Duodenal mucosa (tissue), 2 donors: ENCODE measurements around the gene PHACTR4.
"Not testable (repeated sequence)": the region's sequence is repeated elsewhere in the genome, so short reads cannot be mapped to it uniquely, and the experiment has no call there.

Source experiments
- H3K27ac ChIP-seq: one replicate; pipeline ENCODE4 v1.7.0; 2013; ENCODE audit warnings: low read depth, low read length
- H3K27me3 ChIP-seq, 2 donors: one replicate each; pipeline ENCODE4 v1.7.0; 2013; ENCODE audit warnings: low read length in 2 of 2, control low read depth in 1 of 2; ENCODE audit not compliant: insufficient read depth in 2 of 2, control insufficient read depth in 1 of 2
- H3K36me3 ChIP-seq, 2 donors: one replicate each; pipeline ENCODE4 v1.7.0; 2013; ENCODE audit warnings: low read length in 2 of 2, control low read depth in 1 of 2; ENCODE audit not compliant: insufficient read depth in 2 of 2, control insufficient read depth in 1 of 2
- H3K4me1 ChIP-seq, 2 donors: one replicate each; pipeline ENCODE4 v1.7.0; 2013; ENCODE audit warnings: low read length in 2 of 2, control low read depth in 1 of 2; ENCODE audit not compliant: insufficient read depth in 2 of 2, control insufficient read depth in 1 of 2
- H3K4me3 ChIP-seq, 2 donors: one replicate each; pipeline ENCODE4 v1.7.0; 2013; ENCODE audit warnings: low read length in 2 of 2, low read depth in 1 of 2
- H3K9ac ChIP-seq, 2 donors: one replicate each; pipeline ENCODE4 v1.7.0; 2013; ENCODE audit warnings: low read length in 2 of 2, low read depth in 1 of 2
- H3K9me3 ChIP-seq, 2 donors: one replicate each; pipeline ENCODE4 v1.7.0; 2013; ENCODE audit warnings: low read length in 2 of 2, control low read depth in 1 of 2; ENCODE audit not compliant: control insufficient read depth in 1 of 2

The PHACTR4 gene

DNA sequence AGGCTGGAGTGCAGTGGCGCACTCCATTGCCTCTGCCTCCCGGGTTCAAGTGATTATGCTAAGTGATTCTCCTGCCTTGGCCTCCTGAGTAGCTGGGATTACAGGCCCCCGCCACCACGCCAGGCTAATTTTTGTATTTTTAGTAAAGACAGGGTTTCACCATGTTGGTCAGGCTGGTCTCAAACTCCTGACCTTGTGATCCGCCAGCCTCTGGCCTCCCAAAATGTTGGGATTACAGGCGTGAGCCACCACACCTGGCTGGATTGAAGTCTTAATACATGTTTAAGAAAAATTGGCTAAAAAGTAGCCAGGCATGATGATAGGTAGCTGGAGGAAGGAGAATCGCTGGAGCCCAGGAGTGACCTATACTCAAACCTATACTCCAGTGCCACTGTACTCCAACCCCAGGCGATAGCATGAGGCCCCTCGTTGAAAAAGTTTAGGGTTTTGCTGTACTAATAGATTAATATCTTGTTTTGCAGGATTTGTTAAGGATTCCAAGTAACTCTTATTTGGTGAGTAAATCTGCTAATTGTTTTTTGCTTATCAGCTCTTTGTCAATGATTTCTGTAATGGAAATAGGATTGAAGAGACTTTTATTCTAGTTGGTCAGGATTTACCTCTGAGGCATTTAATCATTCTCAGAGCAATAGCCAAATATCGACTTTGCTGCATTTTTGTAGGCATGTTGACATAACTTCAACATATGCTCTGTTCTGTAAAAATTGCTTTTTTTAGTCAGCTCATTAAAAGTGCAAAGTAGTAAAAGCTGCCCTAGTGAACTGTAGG, 138.3 kb downstream of the PHACTR4 start:
- H3K27ac ChIP-seq = peak overlapping the region; percentile 60
- no peaks in the 10 kb centered on the region for H3K27me3 ChIP-seq
- H3K9ac ChIP-seq = peak overlapping the region; percentile 83 to 93
- H3K9me3 ChIP-seq = no peaks in the 10 kb centered on the region
- H3K4me3 ChIP-seq = peak overlapping the region; percentile 84 to 87
- peaks cover 19 to 43% of the 10 kb centered on the region in 2 donors for H3K4me1 ChIP-seq
- peaks cover 38 to 48% of the 10 kb centered on the region in 2 donors for H3K36me3 ChIP-seq

DNA sequence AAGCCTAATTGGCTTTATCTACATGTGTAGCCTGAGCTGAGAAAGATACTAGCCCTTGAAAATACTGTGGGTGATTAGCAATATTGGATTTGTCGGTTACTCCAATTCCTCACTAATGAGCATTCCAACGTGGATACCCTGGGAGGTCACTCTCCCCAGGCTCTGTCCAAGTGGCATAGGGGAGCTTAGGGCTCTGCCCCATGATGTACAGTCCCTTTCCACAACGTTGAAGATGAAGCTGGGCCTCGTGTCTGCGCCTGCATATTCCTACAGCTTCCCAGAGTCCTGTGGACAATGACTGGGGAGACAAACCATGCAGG, 138.9 kb downstream of the PHACTR4 start:
- H3K9ac ChIP-seq = peak overlapping the region; percentile 83 to 93
- peaks cover 38 to 53% of the 10 kb centered on the region in 2 donors for H3K36me3 ChIP-seq
- peaks cover 17 to 42% of the 10 kb centered on the region in 2 donors for H3K4me1 ChIP-seq
- no peak overlapping the region for H3K27ac ChIP-seq
- H3K4me3 ChIP-seq = peak overlapping the region; percentile 84 to 87
- no peaks in the 10 kb centered on the region for H3K27me3 ChIP-seq
- no peaks in the 10 kb centered on the region for H3K9me3 ChIP-seq

DNA sequence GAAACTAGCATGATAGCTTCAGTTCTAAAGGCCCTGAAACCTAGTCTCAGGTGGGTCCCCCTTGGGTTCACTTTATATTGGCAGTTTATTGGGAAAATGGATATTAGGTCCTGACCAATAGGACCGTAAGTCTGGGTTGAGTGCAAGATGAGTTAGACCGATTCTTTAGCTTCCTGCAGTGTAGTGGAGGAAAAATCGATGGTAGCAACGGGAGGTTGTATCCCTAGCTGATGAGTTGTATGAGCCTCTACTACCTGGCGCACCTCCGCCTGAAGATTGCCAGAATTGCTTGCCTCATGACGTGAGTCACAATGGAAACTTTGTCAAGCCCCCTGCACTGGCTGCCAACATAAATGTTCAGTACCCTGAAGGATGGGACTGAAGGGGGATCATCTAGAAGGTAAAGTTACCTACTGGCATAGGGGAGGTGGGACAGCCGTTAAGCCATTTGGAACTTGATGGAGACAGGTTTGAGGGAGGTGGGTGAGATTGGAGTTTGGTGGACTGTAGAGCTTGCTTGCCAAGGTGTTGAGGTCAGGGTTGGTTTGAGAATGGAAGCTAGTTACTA, 140.2 kb downstream of the PHACTR4 start:
- Histone ChIP-seq H3K27me3 (no peaks in the 10 kb centered on the region), H3K27ac (no peak overlapping the region), H3K36me3 (peaks cover 38 to 59% of the 10 kb centered on the region in 2 donors), H3K9me3 (no peaks in the 10 kb centered on the region), H3K9ac (peak overlapping the region; percentile 52 to 83), H3K4me1 (peaks cover 17 to 42% of the 10 kb centered on the region in 2 donors), H3K4me3 (peak overlapping the region; percentile 6 to 87)

DNA sequence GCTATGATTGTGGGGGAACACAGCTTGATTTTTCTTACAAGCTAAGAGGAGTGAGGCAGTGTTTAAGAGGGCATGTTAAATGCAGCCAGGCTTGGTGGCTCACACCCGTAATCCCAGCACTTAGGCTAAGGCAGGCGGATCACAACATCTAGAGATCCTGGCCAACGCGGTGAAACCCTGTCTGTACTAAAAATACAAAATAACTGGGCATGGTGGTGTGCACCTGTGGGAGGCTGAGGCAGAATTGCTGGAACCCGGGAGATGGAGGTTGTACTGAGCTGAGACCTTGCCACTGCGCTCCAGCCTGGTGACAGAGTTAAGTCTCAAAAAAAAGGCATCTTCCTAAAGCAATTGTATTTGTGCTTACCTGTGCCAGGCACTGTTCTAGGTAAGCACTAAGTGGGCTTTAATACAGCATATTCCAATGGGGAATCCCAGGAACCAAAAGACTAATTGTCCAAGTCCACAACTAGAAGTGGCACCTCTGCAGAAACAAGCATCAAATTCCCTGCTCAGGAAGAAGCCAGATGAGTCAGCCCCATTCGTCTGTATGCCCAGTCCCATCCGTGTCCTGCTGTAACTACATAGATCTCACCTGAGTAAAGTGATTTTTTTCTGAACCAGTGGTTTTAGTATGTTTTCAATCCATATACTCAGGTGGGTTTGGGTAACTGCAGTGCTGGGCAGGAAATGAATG, 140.9 kb downstream of the PHACTR4 start:
- peaks cover 38 to 61% of the 10 kb centered on the region in 2 donors for H3K36me3 ChIP-seq
- no peaks in the 10 kb centered on the region for H3K9me3 ChIP-seq
- H3K9ac ChIP-seq = peak overlapping the region; percentile 52 to 83
- H3K4me3 ChIP-seq = peak overlapping the region; percentile 6 to 87
- no peak overlapping the region for H3K27ac ChIP-seq
- no peaks in the 10 kb centered on the region for H3K27me3 ChIP-seq
- H3K4me1 ChIP-seq = peaks cover 17 to 42% of the 10 kb centered on the region in 2 donors

DNA sequence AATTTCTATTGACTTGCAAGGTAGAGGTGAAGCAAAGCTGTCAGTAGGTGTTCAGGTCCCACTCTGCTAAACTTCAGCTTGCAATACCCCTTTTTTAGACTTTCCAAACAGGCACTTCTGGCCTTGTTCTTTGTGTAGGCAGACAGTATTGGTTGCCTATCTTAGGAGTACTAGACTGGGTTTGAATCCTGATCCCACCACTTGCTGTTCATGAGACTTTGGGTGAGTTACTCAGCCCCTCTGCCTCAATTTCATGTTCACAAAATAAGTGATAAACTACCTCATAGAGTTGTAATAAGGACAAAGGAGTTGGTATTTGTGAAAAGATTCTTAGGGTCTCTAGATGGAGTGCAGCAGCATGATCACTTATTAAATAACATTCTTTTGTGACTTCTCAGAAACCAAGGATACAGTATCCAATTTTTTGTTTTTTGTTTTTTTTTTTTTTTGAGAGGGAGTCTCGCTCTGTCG, 141.5 kb downstream of the PHACTR4 start:
- H3K4me1 ChIP-seq = peaks cover 17 to 42% of the 10 kb centered on the region in 2 donors
- H3K4me3 ChIP-seq = no peak overlapping the region
- peaks cover 38 to 61% of the 10 kb centered on the region in 2 donors for H3K36me3 ChIP-seq
- H3K9me3 ChIP-seq = no peaks in the 10 kb centered on the region
- no peak overlapping the region for H3K27ac ChIP-seq
- no peaks in the 10 kb centered on the region for H3K27me3 ChIP-seq
- no peak overlapping the region for H3K9ac ChIP-seq

DNA sequence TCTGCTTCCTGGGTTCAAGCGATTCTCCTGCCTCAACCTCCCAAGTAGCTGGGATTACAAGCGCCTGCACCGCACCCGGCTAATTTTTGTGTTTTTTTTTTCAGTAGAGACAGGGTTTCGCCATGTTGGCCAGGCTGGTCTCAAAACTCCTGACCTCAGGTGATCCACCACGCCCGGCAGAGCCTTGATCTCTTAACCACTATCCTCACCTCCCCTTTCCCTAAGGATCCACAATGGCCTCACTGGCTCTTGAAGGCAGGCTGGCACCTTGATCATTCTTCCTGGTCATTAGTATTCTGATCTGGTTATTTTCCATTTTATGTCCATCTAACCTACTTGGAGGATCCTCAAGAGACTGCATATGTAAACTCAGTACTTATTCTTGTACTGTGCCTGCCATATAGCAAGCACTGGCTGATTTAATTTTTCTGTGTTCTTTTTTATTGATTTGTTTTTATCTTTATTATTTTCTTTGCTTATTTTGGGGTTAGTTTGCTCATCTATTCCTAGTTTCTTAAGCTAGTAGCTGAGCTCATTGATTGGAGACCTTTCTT, 142.6 kb downstream of the PHACTR4 start:
- peaks cover 35 to 59% of the 10 kb centered on the region in 2 donors for H3K36me3 ChIP-seq
- no peak overlapping the region for H3K9ac ChIP-seq
- H3K27ac ChIP-seq = no peak overlapping the region

DNA sequence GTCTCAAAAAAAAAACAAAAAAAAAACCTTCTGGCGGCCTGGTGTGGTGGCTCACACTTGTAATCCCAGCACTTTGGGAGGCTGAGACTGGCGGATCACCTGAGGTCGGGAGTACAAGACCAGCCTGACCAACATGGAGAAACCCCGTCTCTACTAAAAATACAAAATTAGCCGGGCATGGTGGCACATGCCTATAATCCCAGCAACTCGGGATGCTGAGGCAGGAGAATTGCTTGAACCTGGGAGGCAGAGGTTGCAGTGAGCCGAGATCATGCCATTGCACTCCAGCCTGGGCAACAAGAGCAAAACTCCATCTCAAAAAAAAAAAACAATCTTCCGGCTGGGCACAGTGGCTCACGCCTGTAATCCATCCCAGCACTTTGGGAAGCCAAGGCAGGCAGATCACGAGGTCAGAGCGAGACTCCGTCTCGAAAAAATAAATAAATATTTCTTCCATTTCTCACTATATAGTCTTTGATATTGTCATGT, 144.9 kb downstream of the PHACTR4 start:
- H3K9ac ChIP-seq, H3K4me3 ChIP-seq, H3K9me3 ChIP-seq, H3K27me3 ChIP-seq, H3K27ac ChIP-seq: not testable (repeated sequence)
- peaks cover 15 to 27% of the 10 kb centered on the region in 2 donors for H3K4me1 ChIP-seq
- peaks cover 17 to 39% of the 10 kb centered on the region in 2 donors for H3K36me3 ChIP-seq

More for the DNA sequence above, 142.6 kb downstream of the PHACTR4 start:
- Histone ChIP-seq H3K4me1 (peaks cover 17 to 36% of the 10 kb centered on the region in 2 donors), H3K4me3 (no peak overlapping the region), H3K27me3 (no peaks in the 10 kb centered on the region), H3K9me3 (no peaks in the 10 kb centered on the region)

DNA sequence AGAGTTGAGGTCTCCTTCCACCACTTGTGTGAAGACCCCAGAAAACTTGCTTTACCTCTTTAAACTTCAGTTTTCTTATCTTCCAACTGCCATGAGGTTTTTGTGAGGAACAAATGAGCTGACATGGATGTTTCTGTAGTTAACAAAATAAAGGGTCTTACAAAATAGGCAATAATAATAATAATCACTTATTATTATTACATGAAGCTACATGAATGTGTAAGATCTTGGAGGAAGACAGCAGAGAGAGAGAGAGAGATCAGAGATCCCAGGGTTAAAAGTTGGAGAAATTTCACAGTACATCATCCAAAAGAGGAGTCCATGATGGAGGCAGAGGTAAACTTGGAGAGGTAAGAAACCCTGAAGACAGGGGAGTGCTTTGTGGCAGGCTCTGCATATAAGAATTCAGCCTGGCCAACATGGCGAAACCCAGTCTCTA, 147.0 kb downstream of the PHACTR4 start:
- Histone ChIP-seq H3K9ac (no peak overlapping the region), H3K36me3 (peaks cover 0 to 20% of the 10 kb centered on the region in 2 donors), H3K9me3 (no peaks in the 10 kb centered on the region), H3K27me3 (no peaks in the 10 kb centered on the region), H3K4me3 (no peak overlapping the region), H3K27ac (no peak overlapping the region), H3K4me1 (peaks cover 15% of the 10 kb centered on the region in 2 donors)

DNA sequence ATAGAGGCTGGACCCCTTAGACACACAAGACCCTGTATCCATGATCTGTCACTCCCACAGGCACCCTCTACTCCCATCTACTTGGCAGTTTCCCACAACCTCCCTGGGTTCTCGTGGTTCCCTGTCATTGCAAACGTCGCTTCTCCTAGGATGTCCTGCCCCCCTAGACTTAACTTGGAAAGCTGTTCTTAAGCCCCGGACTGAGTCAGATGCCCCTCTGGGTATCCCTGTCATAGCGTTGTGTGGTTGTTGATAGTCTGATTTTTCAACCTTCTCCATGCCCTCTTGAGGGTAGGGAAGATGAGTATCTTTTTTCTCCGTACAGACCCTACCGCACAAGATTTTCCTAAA, 148.1 kb downstream of the PHACTR4 start:
- Histone ChIP-seq H3K4me3 (peak overlapping the region; percentile 69 to 80), H3K27me3 (no peaks in the 10 kb centered on the region), H3K9ac (peak overlapping the region; percentile 30 to 80), H3K9me3 (no peaks in the 10 kb centered on the region), H3K27ac (no peak overlapping the region), H3K36me3 (peaks cover 0 to 12% of the 10 kb centered on the region in 2 donors), H3K4me1 (peaks cover 15% of the 10 kb centered on the region in 2 donors)
